Heart left ventricle (tissue), 16 donors: ENCODE data around the gene ANXA9. TPM values are rescaled to one million over a fixed set of nuclear protein-coding genes. Genes with fewer than 3 reads are reported as not detected.

Source experiments
- ATAC-seq, 4 donors: fragments of 200-7000 bp; cut with Tn5 transposase; one replicate each; pipeline ENCODE4 v1.9.1; 2020 to 2022; ENCODE audit warnings: moderate library complexity in 4 of 4, mild to moderate bottlenecking in 3 of 4, moderate number of reproducible peaks in 1 of 4
- DNase-seq, 5 donors: peaks; one replicate each; pipeline ENCODE4 v3.0.0-alpha.2; 2020
- H3K27ac ChIP-seq, 12 donors: fragments of 200-600 bp; sonication (generic) in 4 of 12; one replicate each; pipeline versions ENCODE4 v1.5.0 to v1.8.0; 2016 to 2022; ENCODE audit warnings: mild to moderate bottlenecking in 2 of 12
- H3K27me3 ChIP-seq, 9 donors: fragments of 200-600 bp; sonication (generic) in 2 of 9; one replicate each; pipeline versions ENCODE4 v1.5.1 to v1.8.0; 2016 to 2022; ENCODE audit warnings: mild to moderate bottlenecking in 3 of 9
- H3K36me3 ChIP-seq, 9 donors: fragments of 200-600 bp; sonication (generic) in 2 of 9; one replicate each; pipeline versions ENCODE4 v1.5.0 to v1.8.0; 2018 to 2022; ENCODE audit warnings: mild to moderate bottlenecking in 2 of 9
- H3K4me1 ChIP-seq, 12 donors: fragments of 200-600 bp; sonication (generic) in 4 of 12; one replicate each; pipeline versions ENCODE4 v1.5.0 to v1.8.0; 2016 to 2022; ENCODE audit warnings: mild to moderate bottlenecking in 3 of 12
- H3K4me3 ChIP-seq, 12 donors: fragments of 200-600 bp; sonication (generic) in 4 of 12; one replicate each; pipeline versions ENCODE4 v1.5.0 to v1.8.0; 2017 to 2022; ENCODE audit warnings: mild to moderate bottlenecking in 9 of 12, moderate library complexity in 4 of 12
- H3K9me3 ChIP-seq, 12 donors: fragments of 200-600 bp; sonication (generic) in 4 of 12; one replicate each; pipeline versions ENCODE4 v1.5.0 to v1.8.0; 2016 to 2022; ENCODE audit warnings: mild to moderate bottlenecking in 1 of 12
- CTCF ChIP-seq, 12 donors: fragments of 200-600 bp; sonication (generic) in 4 of 12; IDR thresholded peaks; one replicate each; pipeline versions ENCODE4 v1.5.0 to v1.8.0; 2018 to 2022; ENCODE audit warnings: antibody characterized with exemption in 12 of 12, mild to moderate bottlenecking in 5 of 12
- POLR2A ChIP-seq, 2 donors: fragments of 450-650 bp; IDR thresholded peaks; one replicate each; pipeline ENCODE4 v1.6.1; 2017; ENCODE audit warnings: antibody characterized with exemption in 2 of 2, mild to moderate bottlenecking in 2 of 2, moderate library complexity in 2 of 2
- WGBS, 4 donors: extraction: QIAGEN DNeasy Blood & Tissue Kit in 2 of 4; methylation state at CpG; one replicate each; pipeline versions ENCODE4 v1.1.5 to v1.1.7; 2013 to 2018; 5-methylcytosine and 5-hydroxymethylcytosine counted together
- intact Hi-C, 10 donors: fragments of 100-400 bp; cut with DNase I; formaldehyde crosslinking; loops; one replicate each; pipeline versions ENCODE4 v1.11.1 to v1.14.2; 2022
- polyA plus RNA-seq, 2 donors: library from polyadenylated mRNA; stranded (reverse); fragments of 200-250 nt; gene quantifications; one replicate each; pipeline ENCODE4 v1.2.3, GENCODE V29; 2013
- total RNA-seq, 9 donors: library from RNA; depleted of rRNA in 2 of 9; stranded (reverse); fragments of >200 nt in 2 of 9; fragmentation: NEBNext Ultra II Directional in 3 of 9; extraction: Animal tissue kit (Norgen Biotek cat#: 25700) in 3 of 9; gene quantifications; one replicate each; pipeline versions ENCODE4 v1.1.0 to v1.2.4, GENCODE V29; 2016 to 2023
- donor health status: ischemic (EF 13 %, LVEDD 7.1; RV severe dilation, severe dysfunction).
- donor health status: healthy with polysubstance abuse.
- donor health status: DM: no; HTN: yes; CAD: no.
- donor health status: DM: no; HTN: no; CAD: no.
- donor health status: ischemic (EF 25% LVEDD 6.9; RV normal size, moderate dysfunction).
- donor health status: ischemic (EF 25% LVEDD 5.7; RV mildly dilated, moderate dysfunction).
- donor health status: healthy.
- donor health status: DM: yes; HTN: yes; CAD: no.
- donor health status: ischemic (EF 35%, LVEDD 5.7; RV mildly dilated, moderate dysfunction).
- donor health status: nonischemic (EF 11% LVEDD 7.7; RV severe dilation, severe dysfunction).
- donor health status: DM: yes; HTN: yes; CAD: no.
- donor health status: PGD.
- donor health status: ischemic (EF 29% LVEDD 5.4; RV normal size, mild dysfunction).
- donor health status: nonischemic (EF 23%, LVEDD 6.1; RV moderate dilation, normal function).

Gene ANXA9
- total and polyA plus RNA-seq, 11 donors = 0.12 to 2.0 (median 0.21) TPM; not detected in 6

GRCh38 chr1:150999051-150999674, 17.1 kb downstream of the ANXA9 start:
- DNase-seq (no peak), ATAC-seq (no peak)
- intact Hi-C loops = no loop called here
- H3K4me1 ChIP-seq = peaks cover 3 to 58% (median 28%) of the 10 kb centered on the region in 12 donors
- WGBS, 4 donors = 71 to 78% (median 76%) methylated on average over 17 of the region's 17 CpGs
- peak overlapping the region in 1 of 12 donors; percentile 11 for H3K27ac ChIP-seq
- H3K36me3 ChIP-seq = peaks cover 0 to 68% (median 57%) of the 10 kb centered on the region in 9 donors
- TF ChIP-seq CTCF (IDR thresholded peaks at IDR 0.05) = no peak
- no peak for TF ChIP-seq POLR2A (IDR thresholded peaks at IDR 0.05)
- H3K4me3 ChIP-seq = no peak overlapping the region
- H3K27me3 ChIP-seq = no peaks in the 10 kb centered on the region
- no peaks in the 10 kb centered on the region for H3K9me3 ChIP-seq

GRCh38 chr1:150999926-151000325, 17.8 kb downstream of the ANXA9 start:
- 86 to 95% (median 91%) methylated on average over 2 of the region's 2 CpGs for WGBS, 4 donors
- H3K4me3 ChIP-seq = no peak overlapping the region
- no peak overlapping the region for H3K27ac ChIP-seq
- TF ChIP-seq POLR2A (IDR thresholded peaks at IDR 0.05) (no peak), CTCF (IDR thresholded peaks at IDR 0.05) (no peak)
- peaks cover 6 to 65% (median 35%) of the 10 kb centered on the region in 12 donors for H3K4me1 ChIP-seq
- H3K27me3 ChIP-seq = no peaks in the 10 kb centered on the region
- H3K36me3 ChIP-seq = peaks cover 0 to 68% (median 57%) of the 10 kb centered on the region in 9 donors
- intact Hi-C loops = no loop called here
- H3K9me3 ChIP-seq = no peaks in the 10 kb centered on the region
- ATAC-seq = no peak
- DNase-seq = no peak

- DNase-seq = no peak
- H3K4me3 ChIP-seq = no peak overlapping the region
- H3K9me3 ChIP-seq = no peaks in the 10 kb centered on the region
- peaks cover 6 to 68% (median 38%) of the 10 kb centered on the region in 12 donors for H3K4me1 ChIP-seq
- no peaks in the 10 kb centered on the region for H3K27me3 ChIP-seq
- ATAC-seq = no peak
- H3K27ac ChIP-seq = no peak overlapping the region
- H3K36me3 ChIP-seq = peaks cover 0 to 64% (median 57%) of the 10 kb centered on the region in 9 donors
- intact Hi-C loops = no loop called here
- 91 to 96% (median 95%) methylated on average over 3 of the region's 3 CpGs for WGBS, 4 donors
- TF ChIP-seq CTCF (IDR thresholded peaks at IDR 0.05) (no peak), POLR2A (IDR thresholded peaks at IDR 0.05) (no peak)
Measured at GRCh38 chr1:151000408-151000807, 18.3 kb downstream of the ANXA9 start.

- H3K4me3 ChIP-seq = no peak overlapping the region
- H3K4me1 ChIP-seq = peaks cover 6 to 71% (median 35%) of the 10 kb centered on the region in 12 donors
- WGBS, 4 donors = 51 to 68% (median 62%) methylated on average over 4 of the region's 4 CpGs
- H3K9me3 ChIP-seq = no peaks in the 10 kb centered on the region
- TF ChIP-seq POLR2A (IDR thresholded peaks at IDR 0.05) = no peak
- no peak for TF ChIP-seq CTCF (IDR thresholded peaks at IDR 0.05)
- no peaks in the 10 kb centered on the region for H3K27me3 ChIP-seq
- H3K27ac ChIP-seq = peak overlapping the region in 1 of 12 donors; percentile 64
- DNase-seq = no peak
- H3K36me3 ChIP-seq = peaks cover 0 to 62% (median 57%) of the 10 kb centered on the region in 9 donors
- intact Hi-C loops = no loop called here
- no peak for ATAC-seq
Measured at GRCh38 chr1:151001602-151002001, 19.5 kb downstream of the ANXA9 start.
